Naive B cell (primary cell): Measurements from ENCODE around the gene GRAP2. TPM values are rescaled to one million over a fixed set of nuclear protein-coding genes. Genes with fewer than 3 reads are reported as not detected.

Experiments used
- ATAC-seq, 2 donors: fragments of 150-1000 bp; cut with Tn5 transposase; 2 replicates each; pipeline ENCODE4 v1.10.0; 2021; ENCODE audit warnings: low read depth in 2 of 2, mild to moderate bottlenecking in 2 of 2, moderate library complexity in 2 of 2
- DNase-seq: peaks from one replicate; pipeline ENCODE4 v3.0.0; 2022
- H3K27ac Mint-ChIP-seq, 6 donors: one replicate each; pipeline ENCODE4 v1.8.0; 2020 to 2022; ENCODE audit warnings: mild to moderate bottlenecking in 6 of 6, mixed read lengths in 6 of 6, moderate library complexity in 5 of 6, inconsistent platforms in 2 of 6
- H3K27me3 Mint-ChIP-seq, 3 donors: one replicate each; pipeline ENCODE4 v1.8.0; 2021 to 2022; ENCODE audit warnings: mixed read lengths in 3 of 3, mild to moderate bottlenecking in 1 of 3
- H3K36me3 Mint-ChIP-seq, 2 donors: one replicate each; pipeline ENCODE4 v1.8.0; 2020 to 2022; ENCODE audit warnings: mixed read lengths in 2 of 2, inconsistent platforms in 1 of 2, mild to moderate bottlenecking in 1 of 2
- H3K4me1 Mint-ChIP-seq, 3 donors: one replicate each; pipeline ENCODE4 v1.8.0; 2020 to 2022; ENCODE audit warnings: mixed read lengths in 3 of 3, inconsistent platforms in 1 of 3, mild to moderate bottlenecking in 1 of 3, moderate library complexity in 1 of 3
- H3K4me3 Mint-ChIP-seq, 8 donors: one replicate each; pipeline ENCODE4 v1.8.0; 2020 to 2022; ENCODE audit warnings: mild to moderate bottlenecking in 8 of 8, mixed read lengths in 8 of 8, moderate library complexity in 8 of 8, inconsistent platforms in 2 of 8
- H3K9me3 Mint-ChIP-seq, 7 donors: one replicate each; pipeline ENCODE4 v1.8.0; 2020 to 2022; ENCODE audit warnings: mixed read lengths in 7 of 7, mild to moderate bottlenecking in 5 of 7, inconsistent platforms in 2 of 7, moderate library complexity in 1 of 7
- polyA plus RNA-seq, 6 donors: library from polyadenylated mRNA; unstranded; fragments of 300-500 nt; fragmentation: Illumina TruSeq; gene quantifications; one replicate each; pipeline ENCODE4 v1.2.3, GENCODE V29; 2021; ENCODE audit warnings: low read depth in 6 of 6

GRAP2 gene
- polyA plus RNA-seq, 6 donors from 2014 or later = 7.7 to 37.7 (median 18.7) TPM

DNA sequence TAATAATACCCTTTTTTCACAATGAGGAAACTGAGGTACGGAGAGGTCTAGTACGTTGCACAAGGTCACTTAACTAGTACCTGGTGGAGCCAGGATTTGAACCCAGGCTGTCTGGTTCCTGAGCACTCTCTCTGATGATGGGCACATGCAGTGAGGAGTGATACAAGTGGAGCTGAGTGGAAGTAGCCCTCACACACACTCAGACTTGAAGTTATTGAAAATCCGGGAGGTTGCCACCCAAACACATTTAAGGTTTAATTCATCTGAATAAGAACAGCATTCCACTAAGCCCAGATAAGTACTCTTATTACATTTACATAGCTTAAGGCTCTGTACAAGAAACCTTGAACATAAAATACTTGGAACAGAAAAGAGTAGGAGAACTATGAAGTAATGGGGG, 4.8 kb downstream of the GRAP2 start:
- no peaks in the 10 kb centered on the region for H3K9me3 Mint-ChIP-seq
- peak overlapping the region in 1 of 8 donors; percentile 26 for H3K4me3 Mint-ChIP-seq
- ATAC-seq (no peak), DNase-seq (no peak)
- peaks cover 40 to 75% (median 63%) of the 10 kb centered on the region in 3 donors for H3K4me1 Mint-ChIP-seq
- H3K27ac Mint-ChIP-seq = peak overlapping the region in 1 of 6 donors; percentile 18
- H3K27me3 Mint-ChIP-seq = no peaks in the 10 kb centered on the region
- peaks cover 0 to 10% of the 10 kb centered on the region in 2 donors for H3K36me3 Mint-ChIP-seq

DNA sequence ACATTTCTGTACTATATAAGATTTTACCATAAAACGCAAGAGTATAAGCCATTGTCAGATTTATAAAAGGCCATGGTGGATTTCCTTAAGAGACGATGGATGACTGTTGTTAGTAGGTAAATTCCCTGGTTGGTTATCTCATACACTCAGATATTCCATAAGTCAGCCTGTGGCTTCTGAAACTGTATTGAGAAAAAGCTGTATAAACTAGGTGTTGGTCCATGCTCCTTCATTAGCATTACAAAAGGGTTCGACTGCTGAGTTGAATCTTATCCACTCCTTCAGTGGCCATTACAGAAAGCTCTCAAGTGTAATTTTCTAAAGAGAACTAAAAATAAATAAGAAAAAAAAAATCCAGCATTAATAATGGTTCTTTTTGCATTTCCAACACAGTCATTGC, 5.3 kb downstream of the GRAP2 start:
- Mint-ChIP-seq H3K27me3 (no peaks in the 10 kb centered on the region), H3K4me3 (no peak overlapping the region), H3K36me3 (peaks cover 0 to 10% of the 10 kb centered on the region in 2 donors), H3K9me3 (no peaks in the 10 kb centered on the region), H3K4me1 (peaks cover 42 to 73% (median 62%) of the 10 kb centered on the region in 3 donors), H3K27ac (no peak overlapping the region)
- DNase-seq (no peak), ATAC-seq (no peak)

DNA sequence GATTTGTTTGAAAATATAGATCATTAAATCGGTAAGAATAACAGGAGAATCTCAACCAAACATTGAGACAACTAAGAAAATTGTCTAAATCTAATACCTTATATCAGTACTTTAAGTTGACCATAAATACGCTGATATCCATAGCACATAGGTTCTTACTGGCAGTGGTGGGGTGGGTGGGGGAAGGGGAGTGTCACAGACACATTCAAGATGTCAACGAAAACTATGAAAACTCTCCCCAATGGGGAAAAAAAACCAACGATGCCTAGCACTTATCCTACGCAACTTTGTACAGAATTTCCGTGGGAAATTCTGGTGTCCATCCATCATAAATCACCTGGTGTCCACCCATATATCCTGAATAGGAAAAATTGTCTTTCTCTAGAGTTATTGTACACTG, 6.2 kb downstream of the GRAP2 start:
- peaks cover 40 to 70% (median 60%) of the 10 kb centered on the region in 3 donors for H3K4me1 Mint-ChIP-seq
- no peaks in the 10 kb centered on the region for H3K27me3 Mint-ChIP-seq
- no peak overlapping the region for H3K4me3 Mint-ChIP-seq
- ATAC-seq = no peak
- no peaks in the 10 kb centered on the region for H3K9me3 Mint-ChIP-seq
- H3K27ac Mint-ChIP-seq = peak overlapping the region in 1 of 6 donors; percentile 22
- peaks cover 0 to 10% of the 10 kb centered on the region in 2 donors for H3K36me3 Mint-ChIP-seq
- no peak for DNase-seq

DNA sequence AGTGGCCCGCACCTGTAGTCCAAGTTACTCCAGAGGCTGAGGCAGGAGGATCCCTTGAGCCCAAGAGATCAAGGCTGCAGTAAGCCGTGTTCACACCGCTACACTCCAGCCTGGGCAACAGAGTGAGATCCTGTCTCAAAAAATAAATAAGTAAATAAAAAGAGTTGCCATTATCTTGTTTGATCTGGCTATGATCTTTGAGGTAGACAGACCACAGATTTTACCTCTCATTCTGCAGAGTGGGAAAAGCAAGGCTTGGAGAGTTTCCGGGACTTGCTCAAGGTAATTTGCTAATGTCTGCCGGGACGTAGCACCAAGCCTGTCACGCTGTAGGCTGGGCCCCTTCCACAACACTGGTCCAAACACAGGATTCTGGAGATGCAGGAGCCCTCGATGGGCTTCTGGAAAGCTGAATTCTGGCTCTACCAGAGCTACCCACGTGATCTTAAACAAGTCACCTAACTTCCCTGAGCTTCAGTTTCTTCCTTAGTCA, 6.8 kb downstream of the GRAP2 start:
- DNase-seq (no peak), ATAC-seq (no peak)
- peaks cover 0 to 10% of the 10 kb centered on the region in 2 donors for H3K36me3 Mint-ChIP-seq
- no peak overlapping the region for H3K4me3 Mint-ChIP-seq
- peaks cover 40 to 71% (median 61%) of the 10 kb centered on the region in 3 donors for H3K4me1 Mint-ChIP-seq
- peak overlapping the region in 1 of 6 donors; percentile 69 for H3K27ac Mint-ChIP-seq
- H3K9me3 Mint-ChIP-seq = no peaks in the 10 kb centered on the region
- no peaks in the 10 kb centered on the region for H3K27me3 Mint-ChIP-seq

DNA sequence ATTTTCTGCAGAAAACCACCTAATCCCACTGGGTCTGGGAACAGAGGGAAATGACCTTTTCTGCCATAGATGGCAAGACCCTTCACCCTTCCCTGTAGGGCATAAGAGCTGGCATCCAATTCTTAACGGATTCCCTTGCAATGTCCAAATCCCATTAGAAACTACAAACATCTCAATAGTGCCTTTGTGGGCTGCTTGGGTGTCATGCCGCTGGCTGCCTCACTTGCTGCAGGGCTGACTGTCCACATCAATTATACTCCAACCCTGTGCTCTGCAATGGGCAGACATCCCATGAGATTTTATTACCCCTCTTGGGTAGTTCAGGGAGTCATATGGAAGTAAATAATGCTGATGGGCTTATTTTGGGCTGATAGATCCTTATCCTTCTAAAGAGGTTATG, 7.3 kb downstream of the GRAP2 start:
- ATAC-seq (no peak), DNase-seq (no peak)
- Mint-ChIP-seq H3K4me1 (peaks cover 37 to 69% (median 61%) of the 10 kb centered on the region in 3 donors), H3K36me3 (peaks cover 0 to 10% of the 10 kb centered on the region in 2 donors), H3K4me3 (peak overlapping the region in 1 of 8 donors; percentile 9), H3K9me3 (no peaks in the 10 kb centered on the region), H3K27me3 (no peaks in the 10 kb centered on the region), H3K27ac (peak overlapping the region in 2 of 6 donors; percentile 15 to 69)

DNA sequence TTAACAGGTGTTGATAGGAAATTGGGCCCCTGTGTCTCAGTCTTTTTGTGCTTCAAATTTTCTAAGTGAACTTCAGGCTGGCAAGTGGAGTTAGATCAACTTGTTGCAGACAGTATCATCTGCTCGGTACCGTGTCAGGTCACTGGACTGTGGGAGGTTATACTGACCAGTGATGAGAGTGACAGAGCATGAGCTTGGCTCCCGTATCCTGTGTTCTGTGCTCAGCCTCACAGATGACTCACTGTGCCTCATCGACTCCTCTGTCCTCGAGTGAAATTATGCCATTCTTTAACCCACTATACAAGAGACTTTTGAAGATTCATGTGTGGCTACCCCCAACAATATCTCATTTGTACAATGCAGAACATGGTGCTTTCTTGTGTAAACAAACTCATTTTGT, 7.9 kb downstream of the GRAP2 start:
- Mint-ChIP-seq H3K36me3 (peaks cover 0 to 10% of the 10 kb centered on the region in 2 donors), H3K4me3 (peak overlapping the region in 1 of 8 donors; percentile 30), H3K9me3 (no peaks in the 10 kb centered on the region), H3K4me1 (peaks cover 39 to 71% (median 66%) of the 10 kb centered on the region in 3 donors), H3K27me3 (no peaks in the 10 kb centered on the region), H3K27ac (peak overlapping the region in 2 of 6 donors; percentile 20 to 70)
- no peak for DNase-seq
- no peak for ATAC-seq

DNA sequence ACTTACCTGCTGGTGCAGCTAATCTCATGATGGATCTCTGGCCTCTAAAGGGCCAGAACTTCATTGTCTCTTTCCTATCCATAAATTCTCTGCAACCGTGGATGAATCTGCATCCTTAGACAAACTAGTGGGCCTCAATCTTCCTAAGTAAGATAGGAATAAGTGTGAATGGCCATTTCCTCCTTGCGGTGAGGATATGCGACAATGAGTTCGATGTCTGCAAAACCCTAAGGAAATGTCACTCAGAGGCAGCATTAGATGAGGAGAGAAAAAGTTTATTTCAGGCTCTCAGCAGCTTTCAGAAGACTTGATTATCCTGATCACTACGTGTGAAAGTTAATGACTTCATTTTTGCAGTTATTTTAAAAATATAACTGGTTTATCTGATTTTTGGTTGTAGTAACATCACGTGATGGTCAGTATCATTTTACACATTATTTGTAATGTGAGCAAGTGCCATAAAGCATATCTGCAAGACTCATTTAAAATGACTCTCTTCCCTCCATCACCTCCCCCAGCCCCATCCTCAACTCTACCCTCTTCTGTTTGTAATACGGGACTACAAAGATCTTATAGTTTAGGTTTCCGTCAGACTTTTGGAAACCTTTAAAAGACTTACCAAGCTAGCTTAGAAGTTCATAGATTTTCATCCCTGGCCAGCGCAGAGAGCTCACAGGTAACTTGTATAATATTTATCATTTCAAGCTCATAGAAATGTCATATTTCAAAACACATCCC, 10.2 kb downstream of the GRAP2 start:
- peaks cover 0 to 10% of the 10 kb centered on the region in 2 donors for H3K36me3 Mint-ChIP-seq
- DNase-seq = no peak
- peak overlapping the region in 2 of 8 donors; percentile 25 to 41 for H3K4me3 Mint-ChIP-seq
- H3K9me3 Mint-ChIP-seq = no peaks in the 10 kb centered on the region
- no peak for ATAC-seq
- peaks cover 44 to 74% (median 73%) of the 10 kb centered on the region in 3 donors for H3K4me1 Mint-ChIP-seq
- peak overlapping the region in 3 of 6 donors; percentile 9 to 73 (median 33) for H3K27ac Mint-ChIP-seq
- H3K27me3 Mint-ChIP-seq = no peaks in the 10 kb centered on the region

DNA sequence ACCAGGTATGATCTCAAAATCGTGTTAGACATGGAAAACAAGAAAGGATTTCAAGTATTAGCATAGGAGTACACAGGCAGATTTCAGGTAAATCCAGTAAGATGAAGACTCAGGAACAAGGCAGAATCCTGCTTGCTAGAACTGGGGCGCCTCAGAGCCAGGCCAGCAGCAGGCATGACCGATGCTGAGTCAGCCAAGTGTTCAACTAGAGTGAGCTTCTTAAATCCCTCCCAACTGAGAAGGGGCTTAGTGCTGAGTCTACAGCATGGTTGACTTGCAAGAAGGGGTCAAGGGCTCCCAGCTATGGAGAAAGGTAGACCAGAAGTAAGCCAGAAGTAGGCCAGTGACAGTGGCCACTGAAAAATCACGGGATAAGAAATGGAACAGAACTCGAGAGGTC, 12.4 kb downstream of the GRAP2 start:
- H3K4me3 Mint-ChIP-seq = peak overlapping the region in 2 of 8 donors; percentile 32 to 40
- peaks cover 46 to 85% (median 80%) of the 10 kb centered on the region in 3 donors for H3K4me1 Mint-ChIP-seq
- H3K36me3 Mint-ChIP-seq = peaks cover 4 to 10% of the 10 kb centered on the region in 2 donors
- no peaks in the 10 kb centered on the region for H3K9me3 Mint-ChIP-seq
- ATAC-seq (no peak), DNase-seq (no peak)
- peak overlapping the region in 2 of 6 donors; percentile 72 to 95 for H3K27ac Mint-ChIP-seq
- H3K27me3 Mint-ChIP-seq = no peaks in the 10 kb centered on the region

DNA sequence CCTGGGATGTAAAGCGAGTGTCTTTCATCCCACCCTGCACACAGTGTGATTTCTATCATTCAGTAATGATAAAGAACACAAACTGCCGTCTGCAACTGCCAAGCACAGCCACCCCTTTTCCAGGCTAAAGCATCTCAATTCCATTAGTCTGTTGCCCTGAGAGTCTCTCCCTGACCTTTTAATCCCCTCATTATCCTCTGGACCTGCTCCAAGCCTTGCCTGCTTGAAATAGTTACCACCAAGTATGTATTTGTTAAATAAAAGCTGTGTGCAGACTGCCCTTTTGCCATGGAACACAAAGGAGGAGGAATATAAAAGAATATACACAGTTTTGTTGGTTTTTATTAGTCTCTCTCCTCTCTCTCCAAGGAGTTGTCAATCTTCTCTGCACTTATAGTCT, 13.0 kb downstream of the GRAP2 start:
- DNase-seq (no peak), ATAC-seq (no peak)
- Mint-ChIP-seq H3K4me1 (peaks cover 46 to 79% (median 74%) of the 10 kb centered on the region in 3 donors), H3K4me3 (peak overlapping the region in 1 of 8 donors; percentile 33), H3K9me3 (no peaks in the 10 kb centered on the region), H3K27ac (peak overlapping the region in 4 of 6 donors; percentile 23 to 83 (median 54)), H3K27me3 (no peaks in the 10 kb centered on the region), H3K36me3 (peaks cover 4 to 10% of the 10 kb centered on the region in 2 donors)

DNA sequence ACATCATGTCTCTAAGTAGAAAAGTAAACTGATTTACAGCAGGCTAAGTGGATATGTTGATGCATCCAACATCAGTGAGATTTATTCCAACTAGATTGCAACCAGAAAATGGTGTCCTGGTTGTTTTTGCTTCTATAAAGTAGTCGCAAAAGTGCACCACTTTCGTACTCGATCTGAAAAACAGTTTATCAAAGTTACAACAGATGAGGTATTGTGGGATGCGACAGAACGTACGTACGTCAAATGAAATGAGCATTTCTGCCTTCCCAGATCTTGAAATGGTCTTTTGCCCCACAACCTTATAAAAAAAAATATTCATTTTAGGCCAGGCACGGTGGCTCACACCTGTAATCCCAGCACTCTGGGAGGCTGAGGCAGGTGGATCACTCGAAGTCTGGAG, 13.7 kb downstream of the GRAP2 start:
- Mint-ChIP-seq H3K27ac (no peak overlapping the region), H3K4me3 (peak overlapping the region in 2 of 8 donors; percentile 35 to 69), H3K9me3 (no peaks in the 10 kb centered on the region), H3K4me1 (peaks cover 43 to 77% (median 68%) of the 10 kb centered on the region in 3 donors), H3K27me3 (no peaks in the 10 kb centered on the region), H3K36me3 (peaks cover 4 to 6% of the 10 kb centered on the region in 2 donors)
- ATAC-seq (no peak), DNase-seq (no peak)

DNA sequence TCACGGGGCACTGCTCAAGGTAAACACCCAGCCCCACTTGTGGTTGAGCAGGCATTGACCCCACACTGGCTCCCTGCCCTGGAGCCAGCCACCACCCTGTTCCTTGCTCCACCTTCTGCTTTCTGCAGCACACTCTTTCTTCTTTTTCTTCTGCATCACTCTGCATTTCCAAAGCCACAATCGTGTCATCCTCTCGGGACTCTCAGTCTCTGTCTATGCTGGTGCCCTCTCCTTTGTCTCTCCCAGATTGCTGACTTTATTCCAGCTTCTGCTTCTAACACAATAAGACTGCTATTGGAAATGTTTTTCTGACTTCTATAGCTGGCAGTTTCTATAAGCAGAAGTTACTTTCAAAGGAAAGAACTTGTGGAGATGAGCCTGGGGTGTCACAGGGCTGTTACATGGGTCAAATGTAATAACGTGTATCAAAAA, 14.4 kb downstream of the GRAP2 start:
- Mint-ChIP-seq H3K4me3 (peak overlapping the region in 7 of 8 donors; percentile 69 to 87 (median 75)), H3K36me3 (peaks cover 0 to 4% of the 10 kb centered on the region in 2 donors), H3K4me1 (peaks cover 35 to 78% (median 66%) of the 10 kb centered on the region in 3 donors), H3K27ac (peak overlapping the region in 4 of 6 donors; percentile 68 to 98 (median 89)), H3K27me3 (no peaks in the 10 kb centered on the region), H3K9me3 (no peaks in the 10 kb centered on the region)
- DNase-seq = no peak
- ATAC-seq = peak in 1 of 2 donors; percentile 59

DNA sequence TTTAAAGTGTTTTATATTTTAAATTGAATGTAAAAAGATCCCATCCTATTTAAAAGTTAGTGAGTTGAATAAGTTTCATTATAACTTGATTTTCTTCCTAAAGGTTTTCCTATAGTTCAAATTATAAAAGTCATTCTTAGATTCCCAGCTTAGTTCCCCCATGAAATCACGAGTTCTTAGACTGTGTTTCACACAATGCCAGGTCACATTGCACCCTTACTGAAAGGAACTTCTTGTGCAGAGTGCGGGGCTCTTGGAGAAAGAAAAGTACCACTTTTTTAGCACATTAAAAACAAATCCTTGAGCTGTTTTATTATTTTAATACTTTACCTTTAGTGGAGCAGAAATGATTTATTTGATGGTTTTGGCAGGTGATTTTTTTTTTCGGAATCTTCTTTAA, 15.6 kb downstream of the GRAP2 start:
- no peak overlapping the region for H3K4me3 Mint-ChIP-seq
- H3K9me3 Mint-ChIP-seq = no peaks in the 10 kb centered on the region
- H3K36me3 Mint-ChIP-seq = peaks cover 0 to 4% of the 10 kb centered on the region in 2 donors
- H3K4me1 Mint-ChIP-seq = peaks cover 26 to 79% (median 70%) of the 10 kb centered on the region in 3 donors
- no peaks in the 10 kb centered on the region for H3K27me3 Mint-ChIP-seq
- peak overlapping the region in 1 of 6 donors; percentile 43 for H3K27ac Mint-ChIP-seq
- no peak for DNase-seq
- ATAC-seq = no peak

DNA sequence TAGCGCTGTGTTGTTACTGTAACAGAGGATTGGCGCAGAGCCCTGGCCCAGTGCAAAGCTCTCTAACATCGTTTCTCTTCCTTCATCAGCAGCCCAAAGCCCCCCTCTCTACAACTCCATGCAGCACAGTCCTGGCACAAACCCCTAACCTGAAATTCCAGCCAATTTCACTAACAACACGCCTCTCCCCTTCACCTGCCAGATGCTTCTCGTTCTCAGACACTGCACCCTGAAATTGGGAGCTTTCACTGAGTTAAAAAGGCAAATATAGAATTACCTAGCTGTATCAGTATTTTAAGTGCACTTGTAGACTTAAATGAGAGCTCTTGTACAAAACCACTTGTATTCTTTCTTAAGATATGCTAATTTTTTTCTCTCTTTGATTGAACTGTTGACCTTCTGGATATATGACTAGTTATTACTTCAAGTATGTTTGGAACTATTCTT, 16.3 kb downstream of the GRAP2 start:
- Mint-ChIP-seq H3K4me1 (peaks cover 30 to 81% (median 66%) of the 10 kb centered on the region in 3 donors), H3K27ac (peak overlapping the region in 2 of 6 donors; percentile 66 to 86), H3K27me3 (no peaks in the 10 kb centered on the region), H3K9me3 (no peaks in the 10 kb centered on the region), H3K4me3 (peak overlapping the region in 1 of 8 donors; percentile 59), H3K36me3 (peaks cover 4 to 6% of the 10 kb centered on the region in 2 donors)
- no peak for DNase-seq
- no peak for ATAC-seq
